ENCODE results near the gene BICRAL.

The BICRAL gene

DNA sequence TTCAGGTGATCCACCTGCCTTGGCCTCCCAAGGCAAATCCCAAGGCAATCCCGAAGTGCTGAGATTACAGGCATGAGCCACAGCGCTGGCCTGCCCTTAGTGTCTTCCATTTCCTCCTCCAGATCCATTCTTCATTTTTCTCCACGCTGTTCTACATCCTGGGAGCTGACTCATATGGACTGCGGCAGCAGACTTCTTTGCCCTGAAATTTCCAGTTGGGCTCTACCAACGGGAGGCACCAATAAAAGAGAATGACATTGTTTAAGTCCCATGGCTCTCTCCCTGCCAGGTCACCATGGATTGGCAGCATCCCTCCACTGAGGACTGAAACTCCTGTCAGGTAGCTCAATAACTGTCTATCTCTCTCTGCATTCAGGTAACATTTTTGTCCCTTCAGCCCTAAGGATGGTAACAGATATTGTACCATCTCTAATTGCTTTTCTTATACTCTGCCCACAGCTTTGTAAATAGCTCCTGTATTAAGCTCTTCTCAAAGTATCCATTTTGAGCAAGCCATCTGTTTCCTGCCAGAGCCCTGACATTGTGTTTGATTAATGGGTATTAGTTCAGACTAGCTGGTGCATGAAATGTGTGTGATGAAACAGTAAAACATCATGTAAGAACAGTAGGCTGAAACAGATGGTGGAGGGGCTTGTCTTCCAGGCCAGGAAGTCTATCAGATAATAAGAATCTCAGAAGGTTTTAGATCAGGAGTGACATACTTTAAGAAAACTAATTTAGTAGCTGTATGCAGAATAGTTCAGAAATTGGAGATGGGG, 39.5 kb upstream of the BICRAL start:
- Histone ChIP-seq H3F3A (ENCODE audit: control insufficient read depth, insufficient read depth) (peaks cover 43% of the 10 kb centered on the region), H3K9me2 (replicated peaks; ENCODE audit: control insufficient read depth, low read length) (no peaks in the 10 kb centered on the region), H3K4me1 (ENCODE audit: control insufficient read depth, low read length) (peaks cover 41% of the 10 kb centered on the region), H4K20me1 (ENCODE audit: control insufficient read depth, insufficient read depth, low read depth, low read length) (no peaks in the 10 kb centered on the region), H3K4me2 (ENCODE audit: low read length) (peak overlapping the region; percentile 80), H3K27me3 (ENCODE audit: control insufficient read depth, low read length) (no peaks in the 10 kb centered on the region), H3K36me3 (ENCODE audit: control insufficient read depth, low read length) (peaks cover 36% of the 10 kb centered on the region), H3K27ac (ENCODE audit: low read depth, low read length) (peak overlapping the region; percentile 97), H3K9me3 (ENCODE audit: control insufficient read depth, insufficient read depth, low read length) (no peaks in the 10 kb centered on the region), H3K4me3 (ENCODE audit: low read length) (peak overlapping the region; percentile 94), H3K79me2 (ENCODE audit: control insufficient read depth, low read length) (peaks cover 46% of the 10 kb centered on the region)
- TF ChIP-seq, protein P1, sequence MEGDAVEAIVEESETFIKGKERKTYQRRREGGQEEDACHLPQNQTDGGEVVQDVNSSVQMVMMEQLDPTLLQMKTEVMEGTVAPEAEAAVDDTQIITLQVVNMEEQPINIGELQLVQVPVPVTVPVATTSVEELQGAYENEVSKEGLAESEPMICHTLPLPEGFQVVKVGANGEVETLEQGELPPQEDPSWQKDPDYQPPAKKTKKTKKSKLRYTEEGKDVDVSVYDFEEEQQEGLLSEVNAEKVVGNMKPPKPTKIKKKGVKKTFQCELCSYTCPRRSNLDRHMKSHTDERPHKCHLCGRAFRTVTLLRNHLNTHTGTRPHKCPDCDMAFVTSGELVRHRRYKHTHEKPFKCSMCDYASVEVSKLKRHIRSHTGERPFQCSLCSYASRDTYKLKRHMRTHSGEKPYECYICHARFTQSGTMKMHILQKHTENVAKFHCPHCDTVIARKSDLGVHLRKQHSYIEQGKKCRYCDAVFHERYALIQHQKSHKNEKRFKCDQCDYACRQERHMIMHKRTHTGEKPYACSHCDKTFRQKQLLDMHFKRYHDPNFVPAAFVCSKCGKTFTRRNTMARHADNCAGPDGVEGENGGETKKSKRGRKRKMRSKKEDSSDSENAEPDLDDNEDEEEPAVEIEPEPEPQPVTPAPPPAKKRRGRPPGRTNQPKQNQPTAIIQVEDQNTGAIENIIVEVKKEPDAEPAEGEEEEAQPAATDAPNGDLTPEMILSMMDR (IDR thresholded peaks at IDR 0.05; ENCODE audit: low read depth, low read length, poor library complexity, severe bottlenecking), result no peak
- TF ChIP-seq EZH2phosphoT487 (IDR thresholded peaks at IDR 0.05; ENCODE audit: borderline replicate concordance, low read length), result no peak

DNA sequence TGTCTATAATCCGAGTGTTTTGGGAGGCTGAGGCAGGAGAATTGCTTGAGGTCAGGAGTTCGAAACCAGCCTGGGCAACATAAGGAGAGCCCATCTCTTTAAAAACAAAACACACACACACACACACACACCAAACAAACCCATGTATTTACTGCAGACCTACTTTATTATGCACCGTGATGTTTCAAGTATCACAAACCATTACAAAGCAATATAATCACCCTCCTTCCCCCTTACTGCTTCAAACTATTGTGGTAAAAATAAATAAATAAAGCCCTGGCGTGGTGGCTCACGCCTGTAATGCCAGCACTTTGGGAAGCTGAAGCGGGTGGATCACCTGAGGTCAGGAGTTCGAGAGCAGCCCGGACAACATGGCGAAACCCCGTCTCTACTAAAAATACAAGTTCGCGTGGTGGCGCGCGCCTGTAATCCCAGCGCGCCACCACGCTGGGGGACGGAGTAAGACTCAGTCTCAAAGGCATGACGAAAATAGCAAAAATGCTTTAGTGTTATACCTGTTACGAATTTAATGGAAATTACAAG, 37.4 kb upstream of the BICRAL start:
- Histone ChIP-seq H3K4me1 (ENCODE audit: control insufficient read depth, low read length) (peaks cover 57% of the 10 kb centered on the region), H3K27ac (ENCODE audit: low read depth, low read length) (peak overlapping the region; percentile 97), H3K4me3 (ENCODE audit: low read length) (peak overlapping the region; percentile 94), H3K9me3 (ENCODE audit: control insufficient read depth, insufficient read depth, low read length) (no peaks in the 10 kb centered on the region), H3K79me2 (ENCODE audit: control insufficient read depth, low read length) (peaks cover 63% of the 10 kb centered on the region), H3K36me3 (ENCODE audit: control insufficient read depth, low read length) (peaks cover 37% of the 10 kb centered on the region), H3F3A (ENCODE audit: control insufficient read depth, insufficient read depth) (peaks cover 34% of the 10 kb centered on the region), H3K9me2 (replicated peaks; ENCODE audit: control insufficient read depth, low read length) (no peaks in the 10 kb centered on the region), H3K4me2 (ENCODE audit: low read length) (peak overlapping the region; percentile 80), H4K20me1 (ENCODE audit: control insufficient read depth, insufficient read depth, low read depth, low read length) (no peaks in the 10 kb centered on the region), H3K27me3 (ENCODE audit: control insufficient read depth, low read length) (no peaks in the 10 kb centered on the region)
- TF ChIP-seq EZH2phosphoT487 (IDR thresholded peaks at IDR 0.05; ENCODE audit: borderline replicate concordance, low read length), result no peak
- TF ChIP-seq, protein P1 (IDR thresholded peaks at IDR 0.05; ENCODE audit: low read depth, low read length, poor library complexity, severe bottlenecking), result peak; percentile 32

DNA sequence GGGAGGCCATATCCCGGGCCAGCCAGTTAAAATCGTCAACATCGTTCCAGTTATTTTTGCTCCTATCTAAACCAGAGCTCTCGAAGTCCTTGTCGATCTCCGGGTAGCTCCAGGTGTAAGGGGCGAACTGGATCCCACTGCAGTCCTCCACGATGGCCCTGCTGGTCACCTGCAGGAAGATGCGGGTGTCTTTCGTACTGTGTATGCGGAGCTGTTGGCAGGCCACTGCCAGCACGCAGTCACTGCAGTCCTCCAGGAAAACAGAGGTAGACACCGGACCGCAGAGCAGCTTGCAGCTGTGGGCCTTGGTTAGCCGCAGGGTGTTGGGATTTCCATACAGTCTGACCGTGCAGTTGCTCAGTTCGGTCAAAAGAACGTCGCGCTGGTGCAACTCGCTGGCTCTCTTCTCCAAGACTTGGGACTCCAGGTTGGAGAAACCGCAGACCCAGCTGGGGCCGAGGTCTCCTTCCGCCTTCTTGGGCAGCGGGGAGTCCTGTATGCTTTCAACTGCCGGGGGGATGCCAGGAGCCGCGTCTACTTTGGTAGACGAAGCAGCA, 36.7 kb upstream of the BICRAL start:
- no peaks in the 10 kb centered on the region for H3K27me3 ChIP-seq (ENCODE audit: control insufficient read depth, low read length)
- H3K36me3 ChIP-seq (ENCODE audit: control insufficient read depth, low read length), result peaks cover 37% of the 10 kb centered on the region
- peak overlapping the region; percentile 94 for H3K4me3 ChIP-seq (ENCODE audit: low read length)

More for the DNA sequence above, 36.7 kb upstream of the BICRAL start:
- no peaks in the 10 kb centered on the region for H4K20me1 ChIP-seq (ENCODE audit: control insufficient read depth, insufficient read depth, low read depth, low read length)
- peak overlapping the region; percentile 97 for H3K27ac ChIP-seq (ENCODE audit: low read depth, low read length)
- H3K79me2 ChIP-seq (ENCODE audit: control insufficient read depth, low read length), result peaks cover 66% of the 10 kb centered on the region
- TF ChIP-seq, protein P1 (IDR thresholded peaks at IDR 0.05; ENCODE audit: low read depth, low read length, poor library complexity, severe bottlenecking), result peak; percentile 11
- no peak for TF ChIP-seq EZH2phosphoT487 (IDR thresholded peaks at IDR 0.05; ENCODE audit: borderline replicate concordance, low read length)
- no peaks in the 10 kb centered on the region for H3K9me2 ChIP-seq (replicated peaks; ENCODE audit: control insufficient read depth, low read length)
- peaks cover 34% of the 10 kb centered on the region for H3F3A ChIP-seq (ENCODE audit: control insufficient read depth, insufficient read depth)
- H3K4me2 ChIP-seq (ENCODE audit: low read length), result peak overlapping the region; percentile 80
- H3K9me3 ChIP-seq (ENCODE audit: control insufficient read depth, insufficient read depth, low read length), result no peaks in the 10 kb centered on the region
- peaks cover 60% of the 10 kb centered on the region for H3K4me1 ChIP-seq (ENCODE audit: control insufficient read depth, low read length)
